Stimulated activated naive CD8-positive, alpha-beta T cell treated with anti-CD3 and anti-CD28 coated beads, Interleukin-15, amount 100 ng/mL, for 72 hours (primary cell): ENCODE measurements around the gene ABR.
"Not testable (repeated sequence)": the region's sequence is repeated elsewhere in the genome, so short reads cannot be mapped to it uniquely, and the experiment has no call there.

Source experiments
- ATAC-seq: fragments of 150-1000 bp; cut with Tn5 transposase; 2 replicates; pipeline ENCODE4 v1.10.0; 2021; ENCODE audit warnings: mild to moderate bottlenecking, moderate library complexity
- DNase-seq, 2 donors: peaks; one replicate each; pipeline ENCODE4 v3.0.0; 2021 to 2022
- H3K27ac Mint-ChIP-seq, 2 donors: one replicate each; pipeline ENCODE4 v1.8.0; 2022; ENCODE audit warnings: mild to moderate bottlenecking in 2 of 2, mixed read lengths in 2 of 2, moderate library complexity in 2 of 2
- H3K27me3 Mint-ChIP-seq: one replicate; pipeline ENCODE4 v1.8.0; 2022; ENCODE audit warnings: mixed read lengths
- H3K4me1 Mint-ChIP-seq: one replicate; pipeline ENCODE4 v1.8.0; 2022; ENCODE audit warnings: mild to moderate bottlenecking, mixed read lengths
- H3K4me3 Mint-ChIP-seq, 2 donors: one replicate each; pipeline ENCODE4 v1.8.0; 2022; ENCODE audit warnings: mild to moderate bottlenecking in 2 of 2, mixed read lengths in 2 of 2, moderate library complexity in 1 of 2
- H3K9me3 Mint-ChIP-seq, 2 donors: one replicate each; pipeline ENCODE4 v1.8.0; 2022; ENCODE audit warnings: mixed read lengths in 2 of 2

Gene ABR

DNA sequence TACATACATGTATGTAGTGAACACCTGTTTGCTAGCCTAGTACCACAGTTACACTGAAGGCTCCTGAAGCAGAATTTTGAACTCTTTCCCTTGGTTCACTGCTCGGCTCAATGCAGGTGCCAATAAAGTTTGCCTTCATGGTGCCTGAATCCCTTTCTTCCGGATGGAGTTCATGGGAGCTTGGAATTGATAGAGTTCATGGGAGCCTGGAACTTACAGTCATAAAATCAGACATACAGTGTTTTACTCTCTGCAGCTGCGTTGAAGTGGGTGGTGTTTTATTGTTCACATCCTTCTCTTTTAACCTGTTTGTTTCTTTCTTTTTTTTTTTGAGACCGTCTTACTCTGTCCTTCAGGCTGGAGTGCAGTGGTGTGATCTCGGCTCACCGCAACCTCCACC lies 29.2 kb upstream of the ABR start:
- DNase-seq = no peak
- Mint-ChIP-seq H3K27ac (no peak overlapping the region), H3K4me3 (no peak overlapping the region), H3K9me3 (no peaks in the 10 kb centered on the region), H3K4me1 (no peaks in the 10 kb centered on the region), H3K27me3 (no peaks in the 10 kb centered on the region)
- no peak for ATAC-seq

DNA sequence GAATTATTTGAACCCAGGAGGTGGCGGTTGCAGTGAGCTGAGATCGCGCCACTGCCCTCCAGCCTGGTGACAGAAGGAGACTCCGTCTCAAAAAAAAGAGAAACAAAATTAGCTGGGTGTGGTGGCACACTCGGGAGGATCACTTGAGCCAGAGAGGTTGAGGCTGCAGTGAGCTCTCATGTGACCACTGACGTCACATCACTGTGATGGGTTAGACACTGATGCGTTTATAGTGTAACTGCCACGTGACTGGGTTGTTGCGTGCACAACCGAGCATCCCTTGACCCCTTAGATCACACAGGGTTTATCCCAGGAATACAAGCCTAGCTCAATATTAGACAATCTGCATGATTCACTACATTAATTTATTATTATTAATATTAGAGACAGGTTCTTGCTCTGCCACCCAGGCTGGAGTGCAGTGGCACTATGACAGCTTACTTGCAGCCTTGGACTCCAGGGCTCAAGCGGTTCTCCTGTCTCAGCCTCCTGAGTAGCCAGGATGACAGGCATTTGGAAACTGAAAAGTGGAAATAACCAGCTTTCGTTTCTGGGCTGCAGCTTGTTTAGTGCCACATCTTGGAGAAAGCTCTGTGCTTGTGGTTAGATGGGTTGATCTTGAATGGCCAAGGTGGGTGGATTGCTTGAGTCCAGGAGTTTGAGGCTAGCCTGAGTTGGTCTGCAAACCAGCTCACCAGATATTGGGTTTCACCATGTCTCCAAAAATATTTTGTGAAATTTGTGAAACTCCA lies 26.4 kb upstream of the ABR start:
- Mint-ChIP-seq H3K4me1 (peaks cover 18% of the 10 kb centered on the region), H3K4me3 (no peak overlapping the region), H3K27me3 (no peaks in the 10 kb centered on the region), H3K27ac (no peak overlapping the region), H3K9me3 (no peaks in the 10 kb centered on the region)
- ATAC-seq = no peak
- no peak for DNase-seq

DNA sequence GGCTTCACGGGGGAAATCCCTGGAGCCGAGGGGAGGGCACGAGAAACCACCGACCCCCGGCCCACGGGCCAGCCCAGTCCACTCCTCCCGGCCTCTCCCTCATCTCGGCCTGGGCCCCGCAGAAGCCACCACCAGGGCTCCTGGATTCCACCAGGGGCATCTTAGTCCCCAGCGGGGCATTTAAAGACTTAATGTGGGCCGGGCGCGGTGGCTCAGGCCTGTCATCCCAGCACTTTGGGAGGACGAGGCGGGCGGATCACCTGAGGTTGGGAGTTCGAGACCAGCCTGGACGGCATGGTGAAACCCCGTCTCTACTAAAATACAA lies 24.1 kb upstream of the ABR start:
- Mint-ChIP-seq H3K9me3 (no peaks in the 10 kb centered on the region), H3K4me3 (no peak overlapping the region), H3K27ac (peak overlapping the region in 1 of 2 donors; percentile 19), H3K4me1 (peaks cover 35% of the 10 kb centered on the region), H3K27me3 (no peaks in the 10 kb centered on the region)
- DNase-seq (no peak), ATAC-seq (no peak)

DNA sequence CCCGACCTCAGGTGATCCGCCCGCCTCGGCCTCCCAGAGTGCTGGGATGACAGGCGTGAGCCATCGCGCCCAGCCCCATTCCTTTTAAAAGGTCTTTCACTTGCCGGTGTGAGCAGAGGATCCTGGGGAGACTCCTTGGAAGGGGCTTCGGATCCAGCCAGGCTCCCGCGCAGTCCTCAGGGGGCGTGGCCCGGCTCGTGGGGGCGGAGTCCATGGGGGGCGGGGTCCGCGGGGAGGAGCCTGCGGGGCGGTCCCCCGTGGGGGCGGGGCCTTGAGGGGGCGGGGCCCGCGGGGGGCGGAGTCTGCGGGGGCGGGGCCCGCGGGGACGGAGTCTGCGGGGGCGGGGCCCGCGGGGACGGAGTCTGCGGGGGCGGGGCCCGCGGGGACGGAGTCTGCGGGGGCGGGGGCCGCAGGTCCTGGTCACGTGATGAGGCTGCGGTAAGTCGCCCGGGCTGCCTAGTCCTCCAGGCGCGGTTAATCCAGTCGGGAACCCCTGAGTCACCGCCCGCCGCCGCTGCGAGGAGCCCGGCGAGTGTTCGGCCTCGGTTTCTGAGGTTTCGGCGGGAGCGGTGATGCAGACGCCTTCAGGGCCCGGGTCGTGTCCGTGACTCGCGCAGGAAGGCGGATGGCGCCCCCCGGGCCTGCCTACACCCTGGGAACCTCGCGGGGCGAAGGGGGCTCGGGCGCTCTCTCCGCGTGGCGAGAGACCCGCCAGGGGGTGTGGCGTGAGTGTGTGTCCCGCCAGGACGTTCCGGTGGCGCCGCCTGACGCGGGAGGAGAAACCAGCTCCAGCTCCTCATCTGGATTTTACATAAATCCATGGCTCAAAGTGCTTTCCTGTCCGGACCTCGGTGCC lies 23.6 kb upstream of the ABR start:
- peak overlapping the region in 1 of 2 donors; percentile 63 for H3K27ac Mint-ChIP-seq
- H3K4me3 Mint-ChIP-seq = peak overlapping the region in 1 of 2 donors; percentile 26
- peaks cover 41% of the 10 kb centered on the region for H3K4me1 Mint-ChIP-seq
- DNase-seq (peak in 1 of 2 donors; percentile 48), ATAC-seq (peak; percentile 18)
- H3K9me3 Mint-ChIP-seq = no peaks in the 10 kb centered on the region
- no peaks in the 10 kb centered on the region for H3K27me3 Mint-ChIP-seq

DNA sequence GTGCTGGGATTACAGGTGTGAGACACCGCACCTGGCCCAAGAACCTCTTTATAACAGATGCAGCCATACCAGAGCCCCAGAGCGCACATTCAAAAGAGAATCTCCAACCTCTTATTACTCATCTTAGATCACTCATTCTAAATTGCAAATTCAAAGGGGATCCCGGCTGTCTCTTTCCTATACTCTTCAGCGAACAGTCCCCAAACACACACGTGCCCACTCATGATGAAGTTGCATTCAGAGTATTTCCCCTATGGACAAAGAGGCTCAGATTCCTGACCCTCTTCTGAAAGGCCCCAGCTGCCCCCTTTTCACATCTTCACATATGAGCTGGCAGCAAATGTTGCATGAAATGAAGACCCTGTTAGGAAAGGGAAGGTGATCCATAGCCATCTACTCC lies 22.5 kb upstream of the ABR start:
- DNase-seq = no peak

DNA sequence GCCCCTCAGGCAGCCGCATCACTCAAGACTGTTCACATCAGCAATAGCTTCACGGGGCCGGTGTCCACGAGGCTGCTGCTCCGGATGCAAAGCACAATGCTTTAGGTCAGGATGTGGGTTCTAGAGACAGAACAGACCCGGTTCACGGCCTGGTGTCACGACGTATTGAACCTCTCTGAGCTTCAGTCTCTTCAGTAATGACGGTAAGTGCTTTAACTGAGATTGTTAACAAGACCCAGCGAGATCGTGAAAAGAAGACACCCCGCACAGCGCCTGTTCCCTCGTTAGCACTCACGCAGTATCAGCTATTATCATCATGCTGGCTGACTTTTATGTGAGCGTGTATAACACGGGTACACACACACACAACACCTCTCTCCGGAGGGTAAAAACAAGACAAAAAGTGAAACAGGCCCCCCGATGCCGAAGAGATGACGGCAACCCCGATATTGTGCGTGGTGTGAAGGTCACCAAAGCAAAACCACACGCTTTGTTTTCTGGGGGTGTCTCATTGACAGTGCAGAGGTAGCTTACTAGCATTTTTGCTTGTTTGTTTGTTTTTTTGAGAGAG lies 21.4 kb upstream of the ABR start:
- H3K4me3 Mint-ChIP-seq = peak overlapping the region; percentile 68 to 74
- peaks cover 61% of the 10 kb centered on the region for H3K4me1 Mint-ChIP-seq

More for the DNA sequence above, 22.5 kb upstream of the ABR start:
- no peak overlapping the region for H3K27ac Mint-ChIP-seq
- no peaks in the 10 kb centered on the region for H3K27me3 Mint-ChIP-seq
- no peaks in the 10 kb centered on the region for H3K9me3 Mint-ChIP-seq
- no peak overlapping the region for H3K4me3 Mint-ChIP-seq
- H3K4me1 Mint-ChIP-seq = peaks cover 51% of the 10 kb centered on the region
- no peak for ATAC-seq

DNA sequence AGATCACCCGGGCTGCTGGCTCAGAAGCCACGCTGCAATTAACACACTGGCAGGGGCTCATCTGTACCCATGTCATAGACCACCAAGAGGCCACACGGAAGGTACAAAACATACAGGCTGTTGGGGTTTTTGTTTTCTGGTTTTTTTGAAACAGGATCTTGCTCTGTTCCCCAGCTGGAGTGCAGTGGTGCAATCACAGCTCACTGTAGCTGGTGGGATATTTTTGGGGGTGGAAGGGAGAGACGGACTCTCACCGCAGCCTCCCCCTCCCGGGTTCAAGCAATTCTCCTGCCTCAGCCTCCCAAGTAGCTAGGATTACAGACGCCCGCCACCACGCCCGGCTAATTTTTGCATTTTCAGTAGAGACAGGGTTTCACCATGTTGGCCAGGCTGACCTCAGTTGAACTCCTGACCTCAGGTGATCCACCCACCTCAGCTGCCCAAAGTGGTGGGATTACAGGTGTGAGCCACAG lies 19.5 kb upstream of the ABR start:
- not testable (repeated sequence) for H3K9me3 Mint-ChIP-seq, ATAC-seq, H3K27me3 Mint-ChIP-seq, DNase-seq
- Mint-ChIP-seq H3K4me1 (peaks cover 61% of the 10 kb centered on the region), H3K27ac (peak overlapping the region in 1 of 2 donors; percentile 26), H3K4me3 (peak overlapping the region in 1 of 2 donors; percentile 50)

More for the DNA sequence above, 21.4 kb upstream of the ABR start:
- peak; percentile 71 for ATAC-seq
- peak overlapping the region; percentile 90 to 92 for H3K27ac Mint-ChIP-seq
- no peaks in the 10 kb centered on the region for H3K27me3 Mint-ChIP-seq
- no peaks in the 10 kb centered on the region for H3K9me3 Mint-ChIP-seq
- DNase-seq = peak; percentile 52 to 65

DNA sequence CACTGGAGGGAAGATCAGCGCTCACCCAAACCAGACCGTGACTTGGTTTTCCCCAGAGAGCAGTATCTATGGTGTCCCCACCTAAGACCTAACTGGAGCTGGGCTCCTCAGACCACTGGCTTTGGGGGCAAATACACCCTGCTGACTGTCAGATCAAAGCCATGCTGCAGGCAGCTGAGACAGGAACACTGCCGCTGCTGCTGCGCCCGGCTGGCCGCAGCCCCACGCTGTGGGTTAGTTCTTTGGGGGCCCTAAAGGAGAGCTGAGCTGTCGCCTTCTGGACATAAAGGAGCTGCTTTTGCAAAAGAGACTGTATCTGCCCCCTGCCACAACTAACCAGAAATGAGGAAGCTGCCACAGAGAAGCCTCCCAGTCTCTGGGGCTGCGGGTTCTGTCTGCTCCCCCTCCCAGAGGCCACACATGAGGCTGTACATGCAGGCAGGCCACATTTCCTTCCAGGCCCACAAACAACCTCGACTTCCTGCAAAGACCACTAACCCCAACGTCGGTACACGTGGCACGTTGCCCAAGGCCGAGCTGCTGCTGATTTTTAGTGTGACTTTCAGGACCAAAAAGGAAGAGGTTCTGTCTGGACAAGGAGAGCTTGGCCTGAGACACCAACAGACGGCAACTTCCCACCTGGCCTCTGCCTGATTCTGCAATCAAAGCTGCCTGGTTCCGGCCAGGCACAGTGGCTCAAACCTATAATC lies 18.2 kb upstream of the ABR start:
- Mint-ChIP-seq H3K27ac (peak overlapping the region; percentile 72 to 76), H3K9me3 (no peaks in the 10 kb centered on the region), H3K27me3 (no peaks in the 10 kb centered on the region), H3K4me3 (peak overlapping the region; percentile 67 to 68), H3K4me1 (peaks cover 60% of the 10 kb centered on the region)
- ATAC-seq (peak; percentile 90), DNase-seq (peak; percentile 63 to 87)

DNA sequence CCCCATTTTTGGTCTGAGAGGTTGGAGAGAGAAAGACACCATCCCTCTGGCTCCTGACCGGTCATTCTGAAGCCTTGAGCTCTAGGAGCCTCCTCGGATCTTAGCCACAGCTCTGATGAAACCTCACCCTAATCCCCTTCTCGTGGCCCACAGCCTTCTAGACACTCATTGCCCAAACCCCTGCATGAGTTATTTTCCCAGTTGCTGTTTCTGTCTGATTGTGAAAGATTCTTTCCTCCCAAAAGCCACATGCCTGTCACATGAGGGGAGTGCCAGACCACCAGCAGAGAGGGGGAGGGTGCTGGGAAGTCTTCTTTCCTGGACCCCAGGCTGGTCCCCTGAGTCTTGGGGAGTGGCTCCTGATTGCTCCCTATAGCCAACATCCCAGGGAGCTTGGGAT lies 17.6 kb upstream of the ABR start:
- DNase-seq = peak in 1 of 2 donors; percentile 33
- Mint-ChIP-seq H3K27me3 (no peaks in the 10 kb centered on the region), H3K9me3 (no peaks in the 10 kb centered on the region), H3K4me3 (peak overlapping the region; percentile 67 to 68), H3K4me1 (peaks cover 54% of the 10 kb centered on the region), H3K27ac (peak overlapping the region in 1 of 2 donors; percentile 76)
- peak; percentile 29 for ATAC-seq

DNA sequence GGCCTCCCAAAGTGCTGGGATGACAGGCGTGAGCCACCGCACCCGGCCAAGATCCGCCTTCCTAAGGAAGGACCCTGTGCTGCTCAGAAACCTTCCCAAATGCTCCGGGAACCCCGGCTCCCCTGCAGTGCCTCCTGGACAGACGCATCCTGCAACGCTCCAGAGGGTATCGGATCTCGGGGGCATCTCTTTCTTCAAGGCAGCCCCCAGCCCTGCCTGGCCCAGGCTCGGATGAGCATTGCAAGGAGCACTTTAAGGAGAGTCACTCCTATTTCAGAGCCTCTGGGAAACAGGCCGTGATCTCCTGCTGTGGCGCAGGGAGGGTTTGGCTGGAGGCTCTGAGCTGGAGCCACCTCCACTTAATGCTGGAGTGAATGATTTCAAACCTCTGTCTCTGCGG lies 17.2 kb upstream of the ABR start:
- Mint-ChIP-seq H3K9me3 (no peaks in the 10 kb centered on the region), H3K4me3 (no peak overlapping the region), H3K27me3 (no peaks in the 10 kb centered on the region), H3K4me1 (peaks cover 50% of the 10 kb centered on the region), H3K27ac (no peak overlapping the region)
- ATAC-seq (no peak), DNase-seq (no peak)

DNA sequence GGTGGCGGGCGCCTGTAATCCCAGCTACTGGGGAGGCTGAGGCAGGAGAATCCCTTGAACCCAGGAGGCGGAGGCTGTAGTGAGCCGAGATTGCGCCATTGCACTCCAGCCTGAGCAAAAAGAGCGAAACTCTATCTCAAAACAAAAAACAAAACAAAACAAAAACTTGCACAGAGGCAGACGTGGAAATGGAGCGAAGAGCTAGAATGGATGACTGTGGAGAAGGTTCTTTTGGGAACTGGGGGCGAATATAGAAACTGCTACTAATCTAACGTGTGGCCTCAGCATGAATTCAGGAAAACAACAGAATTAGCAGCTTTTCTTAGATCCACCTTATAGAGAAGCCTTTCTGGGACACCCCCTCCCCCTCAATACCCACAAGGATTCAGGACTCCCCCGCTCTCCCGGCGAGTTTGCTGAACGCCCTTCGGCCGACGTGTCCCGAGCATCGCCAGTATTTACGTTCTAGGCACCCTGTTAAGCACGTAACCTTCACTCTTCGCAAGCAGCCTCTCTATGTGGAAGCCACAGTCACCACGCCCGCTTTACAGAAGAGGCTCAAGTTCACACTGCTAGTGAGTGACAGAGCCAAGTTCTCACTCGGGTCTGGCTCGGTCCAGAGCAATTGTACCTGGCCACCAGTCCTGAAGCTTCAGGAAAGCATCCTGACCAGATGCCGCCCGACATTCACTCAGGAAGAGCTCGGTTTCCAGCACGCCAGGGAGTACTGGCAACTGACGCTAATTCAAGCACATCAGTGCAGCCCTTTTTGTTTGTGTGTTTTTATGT lies 13.3 kb upstream of the ABR start:
- Mint-ChIP-seq H3K4me3 (no peak overlapping the region), H3K9me3 (no peaks in the 10 kb centered on the region), H3K27ac (peak overlapping the region in 1 of 2 donors; percentile 23), H3K4me1 (peaks cover 18% of the 10 kb centered on the region), H3K27me3 (no peaks in the 10 kb centered on the region)
- ATAC-seq (no peak), DNase-seq (no peak)

DNA sequence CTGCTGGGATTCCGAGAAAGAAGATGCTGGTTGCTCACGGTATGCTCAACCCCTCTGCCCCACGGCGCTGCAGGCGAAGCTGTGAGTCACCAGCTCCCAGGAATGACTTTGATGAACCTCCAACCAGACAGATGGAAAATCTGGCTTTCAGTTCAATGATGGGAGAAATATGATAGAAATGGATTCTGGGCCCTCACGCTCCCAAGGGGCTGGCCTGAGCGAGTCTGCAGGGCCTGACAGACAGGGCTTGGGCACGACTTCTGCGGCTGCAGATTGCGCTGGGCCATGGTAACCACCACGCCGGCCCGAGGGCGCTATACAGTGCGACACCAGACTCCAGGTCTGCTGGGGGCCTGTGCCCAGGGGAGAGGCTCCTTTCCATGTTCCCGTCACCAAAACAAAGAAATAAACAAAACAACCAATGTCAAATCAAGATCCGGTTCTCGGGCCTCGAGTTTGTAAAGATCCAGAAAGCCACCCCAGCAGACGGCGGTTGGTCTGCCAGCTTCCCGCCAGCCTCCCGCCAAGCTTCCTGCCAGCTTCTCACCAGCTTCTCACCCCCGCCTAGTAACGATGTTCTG lies 11.1 kb upstream of the ABR start:
- ATAC-seq (no peak), DNase-seq (no peak)
- Mint-ChIP-seq H3K27me3 (peaks cover 14% of the 10 kb centered on the region), H3K4me3 (no peak overlapping the region), H3K27ac (no peak overlapping the region), H3K4me1 (peaks cover 14% of the 10 kb centered on the region), H3K9me3 (no peaks in the 10 kb centered on the region)

DNA sequence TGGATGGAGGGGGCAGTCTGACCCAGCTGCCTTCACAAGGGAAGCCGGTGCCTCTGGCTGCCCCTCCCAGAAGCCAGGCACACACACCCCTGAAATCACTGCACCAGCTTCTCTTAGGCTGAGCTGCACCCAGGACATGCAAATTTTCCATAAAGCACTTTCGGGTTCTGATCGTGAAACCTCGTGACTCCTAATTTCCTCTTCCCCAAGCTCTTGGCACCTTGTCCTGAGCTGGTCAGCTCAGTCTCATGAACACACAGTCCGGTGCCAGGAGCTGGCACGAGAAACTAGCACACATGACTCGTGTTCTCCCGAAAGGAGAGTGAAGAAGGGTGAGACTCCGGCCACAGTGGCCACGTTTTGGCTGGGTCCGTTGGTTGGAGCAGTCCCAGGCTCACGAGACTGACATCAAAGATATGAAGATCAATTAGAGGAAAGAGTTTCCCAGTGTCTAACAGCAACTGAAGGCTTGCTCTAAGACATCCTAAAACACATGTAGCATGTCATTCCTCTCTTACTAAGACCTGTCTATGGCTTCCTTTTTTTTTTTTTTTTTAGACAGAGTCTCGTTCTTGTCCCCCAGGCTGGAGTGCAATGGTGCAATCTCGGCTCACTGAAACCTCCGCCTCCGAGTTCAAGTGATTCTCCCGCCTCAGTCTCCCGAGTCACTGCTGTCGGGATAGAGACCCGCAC lies 9.2 kb upstream of the ABR start:
- no peak for DNase-seq
- Mint-ChIP-seq H3K27me3 (peaks cover 14% of the 10 kb centered on the region), H3K27ac (peak overlapping the region in 1 of 2 donors; percentile 79), H3K9me3 (no peaks in the 10 kb centered on the region), H3K4me1 (peaks cover 16% of the 10 kb centered on the region), H3K4me3 (no peak overlapping the region)
- ATAC-seq = no peak
